TTC549 (cell line): ENCODE results near the gene SPDEF.

Experiments
- FAIRE-seq: peaks from 2 replicates; lab custom pipeline; 2012; peaks lifted over from hg19 to GRCh38; lab: Jason Lieb, UNC

Gene SPDEF

DNA sequence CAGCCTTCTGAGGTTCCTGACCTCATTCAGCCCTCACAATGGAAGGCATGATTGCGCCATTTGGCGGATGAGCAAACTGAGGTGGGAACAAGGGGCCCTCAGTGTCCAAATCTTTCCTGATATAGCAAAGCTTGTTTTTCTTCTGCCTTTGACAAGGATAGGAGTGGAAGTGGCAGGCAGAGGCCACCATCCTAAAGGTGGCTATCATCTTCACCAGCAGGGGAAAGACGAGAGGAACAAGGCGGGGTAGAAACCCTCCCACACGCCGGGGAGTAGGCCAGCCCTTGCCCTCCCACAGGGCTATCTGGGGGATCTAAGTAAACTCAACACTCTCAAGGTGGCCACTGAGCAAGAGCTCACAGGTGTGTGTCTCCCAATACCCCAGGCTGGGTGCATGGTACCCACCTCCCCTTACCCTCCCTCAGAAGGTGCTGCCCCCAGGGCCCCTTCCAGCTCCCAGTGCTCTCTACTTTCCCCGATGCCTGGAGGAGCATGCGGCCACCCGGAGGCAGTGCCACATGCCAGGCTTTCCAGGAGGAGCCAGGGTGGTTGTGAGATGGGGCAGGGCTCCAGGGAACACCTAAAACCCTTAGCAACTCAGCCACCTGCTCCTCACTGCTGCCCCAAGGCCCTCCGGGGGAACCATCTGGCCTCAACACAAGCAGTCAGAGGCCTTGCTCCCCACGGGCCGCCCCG lies 11.2 kb downstream of the SPDEF start:
- no peak for FAIRE-seq

DNA sequence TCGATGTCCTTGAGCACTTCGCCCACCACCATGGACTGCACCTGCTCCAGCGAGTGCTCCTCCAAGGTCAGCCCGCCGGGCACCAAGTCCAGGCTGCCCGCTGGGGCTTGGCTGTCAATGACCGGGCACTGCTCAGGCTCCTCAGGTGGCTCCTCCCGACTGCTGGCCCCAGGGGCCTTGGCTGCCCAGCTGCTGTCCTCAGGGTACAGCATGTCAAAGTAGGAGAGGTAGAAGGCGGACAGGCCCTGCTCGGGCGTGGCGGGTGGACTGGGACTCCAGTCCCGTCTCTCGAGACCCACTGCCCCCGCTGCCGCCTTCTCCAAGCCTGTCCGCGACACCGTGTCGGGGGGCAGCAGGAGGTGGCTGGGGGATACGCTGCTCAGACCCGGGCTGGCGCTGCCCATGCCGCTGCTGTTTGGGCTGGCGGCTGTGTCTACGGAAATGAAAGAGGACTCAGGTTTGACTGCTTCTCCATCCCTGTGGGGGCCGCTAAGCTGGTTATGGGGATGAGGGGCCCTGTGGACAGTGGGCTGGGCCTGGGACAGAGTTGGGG lies 12.0 kb downstream of the SPDEF start:
- no peak for FAIRE-seq

DNA sequence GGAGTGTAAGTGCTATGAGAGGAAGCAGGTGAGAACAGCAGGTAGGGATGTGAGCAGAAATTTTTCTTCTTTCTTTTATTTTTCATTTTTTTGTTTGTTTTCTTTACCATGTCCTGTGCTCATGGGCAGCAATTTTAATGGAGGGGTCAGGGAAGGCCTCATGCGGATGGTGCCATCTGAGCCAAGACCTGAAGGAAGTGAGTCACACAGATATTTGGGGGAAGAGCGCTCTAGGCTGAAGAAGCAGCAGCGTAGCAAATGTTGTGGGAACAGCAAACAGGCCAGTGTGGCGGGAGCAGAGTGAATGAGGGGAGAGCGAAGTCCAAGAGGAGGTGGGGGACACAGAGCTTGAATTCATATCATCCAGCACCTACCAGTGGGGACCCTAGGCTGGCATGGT lies 12.7 kb downstream of the SPDEF start:
- no peak for FAIRE-seq

DNA sequence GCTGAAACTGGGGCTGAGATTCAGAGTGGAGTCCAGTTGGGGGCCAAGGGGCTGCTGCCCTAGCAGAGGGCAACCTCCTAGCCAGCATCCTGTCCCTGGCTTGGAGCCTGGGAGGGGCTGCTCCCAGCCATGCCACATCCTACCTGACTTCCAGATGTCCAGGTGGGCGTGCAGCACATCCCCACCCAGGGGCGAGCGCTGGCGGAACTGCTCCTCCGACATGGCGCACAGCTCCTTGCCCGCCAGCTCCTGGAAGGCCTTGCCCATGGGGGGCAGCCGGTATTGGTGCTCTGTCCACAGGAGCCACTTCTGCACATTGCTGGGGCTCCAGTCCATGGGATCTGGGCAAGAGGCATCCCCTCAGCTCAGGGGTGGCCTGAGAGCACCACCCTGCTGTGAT lies 15.3 kb downstream of the SPDEF start:
- FAIRE-seq: no peak

DNA sequence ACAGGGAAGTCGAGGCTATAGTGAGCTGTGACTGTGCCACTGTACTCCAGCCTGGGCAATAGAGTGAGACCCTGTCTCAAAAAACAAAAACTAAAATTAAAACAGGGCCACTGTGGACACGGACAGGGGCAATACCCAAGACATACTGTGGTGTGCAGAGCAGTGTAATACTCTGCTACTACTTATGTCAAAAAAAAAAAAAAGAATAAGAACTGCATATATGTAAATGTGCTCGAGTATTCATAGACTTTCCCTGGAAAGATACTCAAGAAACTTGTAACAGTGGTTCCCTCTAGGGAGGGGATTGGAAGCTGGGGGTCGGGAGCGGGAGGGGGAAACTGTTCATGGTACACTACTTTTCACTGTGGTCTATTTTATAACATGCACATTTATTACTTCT lies 15.9 kb downstream of the SPDEF start:
- no peak for FAIRE-seq

DNA sequence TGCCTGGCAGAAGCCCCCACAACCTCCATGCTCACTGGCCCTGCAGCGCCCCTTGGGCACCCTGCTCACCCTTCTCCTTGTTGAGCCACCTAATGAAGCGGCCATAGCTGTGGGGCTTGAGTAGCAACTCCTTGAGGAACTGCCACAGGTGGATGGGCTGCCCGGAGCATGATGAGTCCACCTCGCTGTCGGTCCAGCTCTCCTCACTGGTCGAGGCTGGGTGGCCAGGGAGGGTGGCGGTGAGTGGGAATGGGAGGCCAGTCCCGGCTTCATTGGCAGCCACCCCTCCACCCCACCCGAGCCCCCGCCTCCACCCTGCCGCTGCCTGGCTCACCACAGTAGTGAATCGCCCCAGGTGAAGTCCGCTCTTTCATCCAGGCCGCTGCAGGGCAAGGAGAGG lies 16.9 kb downstream of the SPDEF start:
- FAIRE-seq: no peak

DNA sequence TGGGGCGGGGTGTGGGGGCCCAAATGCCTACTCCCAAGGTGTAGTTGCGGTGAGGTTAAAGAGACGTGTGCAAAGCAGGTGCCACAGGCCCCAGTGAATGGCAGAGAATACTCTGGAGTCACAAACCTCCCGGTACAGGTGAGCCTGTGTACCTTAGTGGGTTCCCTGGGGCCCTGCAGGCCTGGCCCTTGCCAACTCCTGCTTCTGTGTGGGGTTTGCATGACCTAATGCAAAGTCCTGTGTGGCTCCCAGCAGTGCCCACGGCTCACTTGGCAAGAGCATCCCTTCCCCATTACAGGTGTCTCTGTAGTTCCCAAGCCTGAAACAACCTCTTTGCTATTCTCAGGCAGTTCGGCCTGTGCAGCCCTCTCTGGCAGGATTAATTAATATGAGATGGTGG lies 17.5 kb downstream of the SPDEF start:
- FAIRE-seq: no peak

DNA sequence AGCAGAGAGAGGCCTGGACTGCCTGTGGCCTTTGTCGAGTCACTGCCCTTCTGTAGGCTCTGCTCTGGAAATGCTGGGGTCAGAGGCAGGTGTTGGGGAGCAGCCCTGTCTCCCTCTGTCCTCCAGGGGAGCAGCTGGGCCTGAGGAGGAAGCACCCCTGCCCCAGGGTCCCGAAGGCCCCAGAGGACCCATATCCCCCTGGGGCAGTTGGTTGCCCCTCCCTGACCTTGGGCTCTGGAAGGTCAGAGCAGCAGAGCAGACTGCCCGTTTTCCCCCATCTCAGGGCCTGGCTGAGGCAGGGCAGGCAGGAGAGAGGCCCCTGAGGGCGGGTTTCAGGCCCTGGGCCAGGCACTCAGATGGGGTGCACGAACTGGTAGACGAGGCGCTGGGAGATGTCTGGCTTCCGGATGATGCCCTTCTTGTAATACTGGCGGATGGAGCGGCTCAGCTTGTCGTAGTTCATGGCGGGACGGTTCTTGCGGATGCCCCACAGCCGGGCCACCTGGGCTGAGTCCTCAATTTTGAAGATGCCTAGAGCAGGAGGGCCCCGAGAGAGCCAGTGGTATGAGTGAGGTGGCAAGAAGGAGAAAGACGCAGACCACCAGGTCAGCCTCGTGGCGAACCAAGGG lies 18.1 kb downstream of the SPDEF start:
- FAIRE-seq: no peak

DNA sequence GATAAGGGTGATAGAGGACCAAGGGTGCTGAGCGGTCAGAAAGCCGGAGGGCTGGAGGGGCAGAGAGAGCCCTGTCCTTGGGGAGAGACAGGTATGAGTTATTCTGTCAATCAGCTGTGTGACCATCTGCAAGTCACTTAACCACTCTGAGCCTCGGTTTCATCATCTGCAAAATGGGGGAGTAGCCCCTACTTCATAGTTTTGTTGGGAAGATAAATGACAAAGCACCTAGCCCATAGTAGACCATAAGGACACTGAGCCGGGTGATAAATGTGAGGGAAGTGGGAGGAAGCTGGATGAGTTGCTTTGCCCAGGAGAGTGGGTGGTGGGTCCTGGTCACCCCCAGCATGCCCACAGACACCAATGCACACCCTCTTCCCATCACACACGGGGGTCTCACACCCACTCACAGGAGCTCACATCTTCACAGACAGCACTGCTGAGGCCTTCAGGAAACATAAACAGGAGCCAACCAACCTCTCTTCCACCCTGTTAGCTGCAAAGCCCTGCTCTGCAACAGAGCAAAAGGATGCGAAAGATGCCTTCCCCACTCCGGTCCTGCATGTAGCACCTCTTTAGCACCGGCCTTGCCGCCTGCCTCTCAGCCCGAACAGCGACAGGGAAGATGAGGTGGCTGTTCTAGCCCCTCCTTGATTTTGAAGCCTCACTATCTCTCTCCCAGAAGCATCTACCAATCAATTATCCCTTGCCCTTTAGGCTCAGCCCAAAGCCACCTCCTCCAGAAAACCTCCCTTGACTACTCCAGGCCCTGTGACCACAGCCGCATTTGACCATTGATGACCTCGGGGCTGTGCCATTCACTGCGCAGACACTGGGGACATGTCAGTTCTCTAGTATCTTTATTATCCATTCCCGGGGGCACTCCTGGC lies 18.9 kb downstream of the SPDEF start:
- no peak for FAIRE-seq

DNA sequence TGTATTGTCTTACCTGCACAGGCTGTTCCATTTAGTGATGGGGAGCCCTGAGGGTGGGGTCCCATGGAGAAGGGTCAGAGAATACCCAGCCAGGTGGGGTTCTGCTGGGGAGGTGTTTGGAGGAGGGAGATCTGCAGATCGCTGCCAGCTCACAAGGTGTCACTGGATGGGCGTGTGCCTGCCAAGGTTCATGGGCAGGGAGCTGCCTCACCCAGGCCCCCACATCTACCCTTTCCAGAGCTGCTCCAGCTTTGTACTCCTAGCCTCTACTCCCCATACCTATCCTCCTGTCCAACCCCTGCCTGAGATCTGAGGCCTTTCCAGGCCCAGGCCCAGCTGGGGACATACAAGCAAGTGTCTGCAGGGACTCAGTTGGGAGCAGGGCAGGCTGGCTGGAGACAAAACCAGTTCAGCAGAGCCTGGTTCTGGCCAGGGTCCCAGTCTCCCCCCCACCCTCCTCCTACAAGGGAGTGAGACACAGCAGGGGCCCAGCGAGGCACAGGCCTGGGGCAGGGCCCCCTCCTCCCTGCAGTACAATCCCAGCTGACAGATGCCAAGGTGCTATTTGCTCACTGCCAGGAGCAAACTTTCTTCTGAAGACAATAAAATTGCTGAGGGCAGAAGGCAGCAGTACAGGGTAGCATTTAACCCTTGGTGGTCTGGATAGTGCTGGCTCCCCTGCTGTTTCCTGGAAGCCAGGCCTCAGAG lies 19.7 kb downstream of the SPDEF start:
- FAIRE-seq: no peak

DNA sequence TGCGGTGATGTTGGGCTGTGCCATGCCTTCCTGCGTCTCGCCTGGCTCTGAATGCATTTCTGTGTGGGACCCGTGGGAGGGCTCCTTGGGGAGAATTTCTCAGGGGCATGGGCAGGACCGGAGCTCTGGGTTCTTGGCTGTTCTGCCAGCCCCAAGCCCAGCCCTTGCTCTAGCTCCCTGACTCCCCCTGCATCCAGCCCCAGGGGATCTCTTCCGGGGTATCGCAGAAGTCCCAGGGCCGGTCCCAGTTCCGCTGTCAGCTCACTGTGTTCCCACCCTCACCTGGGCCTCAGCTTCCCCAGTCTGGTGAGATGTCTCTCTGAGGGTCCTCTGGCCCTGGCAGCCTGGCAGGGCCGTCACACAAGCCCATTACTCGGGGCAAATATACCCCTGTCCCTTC lies 20.5 kb downstream of the SPDEF start:
- no peak for FAIRE-seq

DNA sequence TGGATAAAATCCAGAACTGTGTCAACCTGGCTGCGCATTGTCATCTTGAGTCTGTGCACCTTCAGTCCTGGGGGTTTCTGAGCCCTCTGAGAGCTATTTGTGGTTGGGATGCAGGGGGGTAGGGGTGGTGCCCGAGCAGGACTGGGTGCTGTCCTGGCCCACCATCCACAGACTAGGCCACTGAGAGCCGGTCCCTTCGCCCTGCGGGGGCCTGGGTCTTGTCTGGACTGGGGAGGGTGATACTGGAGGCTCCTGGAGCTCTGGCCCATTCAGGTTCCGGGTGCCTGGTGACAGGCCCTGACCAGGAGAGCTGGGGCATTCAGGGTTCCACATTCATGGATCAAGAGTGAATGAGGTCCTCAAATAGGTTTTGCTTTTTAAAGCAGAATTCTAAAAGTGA lies 20.9 kb downstream of the SPDEF start:
- FAIRE-seq: no peak

DNA sequence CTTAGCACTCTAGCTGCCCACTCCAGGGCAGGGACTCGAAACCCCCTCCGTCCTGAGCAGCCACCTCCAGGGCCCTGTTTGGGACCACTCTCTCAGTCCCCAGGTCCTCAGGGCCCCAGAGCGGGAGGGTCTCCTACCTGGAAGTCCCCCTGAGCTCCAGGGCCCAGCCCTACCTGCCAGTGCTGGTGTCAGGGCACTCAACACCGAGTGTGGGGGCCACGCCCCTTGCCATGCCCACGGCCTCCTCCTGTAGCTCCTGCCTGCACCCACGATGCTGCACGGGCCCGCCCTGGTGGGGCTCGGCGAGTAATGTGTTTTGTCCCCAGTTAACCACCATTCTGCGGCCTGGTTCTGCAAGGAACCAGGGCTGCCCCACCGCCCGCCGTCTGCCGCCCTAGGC lies 21.5 kb downstream of the SPDEF start:
- no peak for FAIRE-seq

DNA sequence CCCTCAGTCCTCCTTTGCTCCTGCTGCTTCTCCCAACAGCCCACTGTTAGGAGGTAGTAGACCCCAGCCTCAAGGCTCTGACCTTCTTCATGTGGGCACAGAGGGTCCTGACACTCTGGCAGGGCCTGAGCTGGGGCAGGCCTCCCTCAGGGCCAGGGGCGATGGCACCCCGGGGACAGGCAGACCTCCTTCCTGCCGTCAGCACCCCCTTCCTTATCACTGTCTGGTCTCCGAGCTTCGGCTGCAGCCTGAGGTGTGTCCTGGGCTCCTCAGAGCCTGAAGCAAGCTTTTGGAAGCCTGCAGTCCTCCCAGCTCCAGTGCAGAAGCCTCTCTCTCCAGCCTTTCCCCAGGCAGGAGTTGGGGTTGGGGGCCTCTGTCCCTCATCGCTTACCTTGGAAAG lies 22.0 kb downstream of the SPDEF start:
- no peak for FAIRE-seq

DNA sequence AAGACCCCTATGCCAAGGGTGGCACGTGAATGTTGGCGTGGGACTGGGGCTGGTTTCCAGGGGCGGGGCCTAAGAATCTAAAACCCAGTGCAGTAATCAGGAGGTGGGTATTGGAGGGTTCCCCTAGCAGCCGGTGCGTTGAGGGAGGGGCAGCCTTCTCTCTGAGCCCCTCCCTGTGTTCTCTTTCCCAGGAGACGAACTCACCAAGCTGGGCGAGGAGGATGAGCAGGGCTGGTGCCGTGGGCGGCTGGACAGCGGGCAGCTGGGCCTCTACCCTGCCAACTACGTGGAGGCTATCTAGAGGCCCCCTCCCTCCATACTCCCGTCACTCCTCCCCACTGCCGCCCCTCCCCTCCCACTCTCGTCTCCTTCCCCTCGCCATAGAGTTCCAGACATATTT lies 23.9 kb downstream of the SPDEF start:
- no peak for FAIRE-seq

DNA sequence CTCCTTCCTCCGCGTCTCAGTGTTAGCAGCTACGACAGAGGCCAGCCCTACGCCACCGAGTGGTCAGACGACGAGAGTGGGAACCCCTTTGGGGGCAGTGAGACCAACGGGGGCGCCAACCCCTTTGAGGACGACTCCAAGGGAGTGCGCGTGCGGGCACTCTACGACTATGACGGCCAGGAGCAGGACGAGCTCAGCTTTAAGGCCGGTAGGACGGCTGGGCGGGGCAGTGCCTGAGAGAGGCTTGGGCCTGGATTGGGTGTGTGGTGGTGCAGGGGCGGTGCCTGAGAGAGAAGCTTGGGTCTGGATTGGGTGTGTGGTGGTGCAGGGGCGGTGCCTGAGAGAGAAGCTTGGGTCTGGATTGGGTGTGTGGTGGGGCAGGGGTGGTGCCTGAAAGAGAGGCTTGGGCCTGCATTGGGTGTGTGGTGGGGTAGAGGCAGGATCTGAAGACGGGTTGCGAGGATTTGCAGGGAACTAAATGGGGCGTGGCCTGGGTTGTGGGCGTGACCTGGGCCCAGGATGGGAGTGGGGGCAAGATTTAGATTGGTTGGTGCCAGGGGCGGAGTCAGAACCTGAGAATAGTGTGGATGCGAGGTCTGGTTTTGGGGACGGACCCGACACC lies 24.4 kb downstream of the SPDEF start:
- FAIRE-seq: peak; percentile 94

DNA sequence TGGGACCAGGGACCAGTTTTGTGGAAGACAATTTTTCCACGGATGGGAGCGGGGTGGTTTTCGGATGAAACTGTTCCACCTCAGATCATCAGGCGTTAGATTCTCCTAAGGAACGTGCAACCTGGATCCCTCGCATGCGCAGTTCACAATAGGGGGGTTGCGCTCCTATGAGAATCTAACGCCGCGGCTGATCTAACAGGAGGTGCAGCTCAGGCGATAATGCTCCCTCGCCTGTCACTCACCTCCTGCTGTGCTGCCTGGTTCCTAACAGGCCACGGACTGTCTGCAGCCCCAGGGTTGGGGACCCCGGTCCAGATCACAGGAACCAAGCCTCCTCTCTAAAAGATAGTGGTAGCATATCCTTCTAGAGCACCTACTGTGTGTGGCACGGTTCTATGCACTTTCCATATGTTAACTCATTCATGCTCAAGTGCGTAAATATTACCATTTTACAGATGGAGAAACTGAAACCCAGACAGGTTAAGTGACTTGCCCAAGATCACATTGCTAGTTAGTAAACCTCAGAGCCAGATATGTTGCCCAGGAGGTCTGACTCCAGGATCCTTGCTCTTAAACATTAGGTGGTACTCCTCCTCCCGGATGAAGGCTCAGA lies 25.3 kb downstream of the SPDEF start:
- FAIRE-seq: no peak

DNA sequence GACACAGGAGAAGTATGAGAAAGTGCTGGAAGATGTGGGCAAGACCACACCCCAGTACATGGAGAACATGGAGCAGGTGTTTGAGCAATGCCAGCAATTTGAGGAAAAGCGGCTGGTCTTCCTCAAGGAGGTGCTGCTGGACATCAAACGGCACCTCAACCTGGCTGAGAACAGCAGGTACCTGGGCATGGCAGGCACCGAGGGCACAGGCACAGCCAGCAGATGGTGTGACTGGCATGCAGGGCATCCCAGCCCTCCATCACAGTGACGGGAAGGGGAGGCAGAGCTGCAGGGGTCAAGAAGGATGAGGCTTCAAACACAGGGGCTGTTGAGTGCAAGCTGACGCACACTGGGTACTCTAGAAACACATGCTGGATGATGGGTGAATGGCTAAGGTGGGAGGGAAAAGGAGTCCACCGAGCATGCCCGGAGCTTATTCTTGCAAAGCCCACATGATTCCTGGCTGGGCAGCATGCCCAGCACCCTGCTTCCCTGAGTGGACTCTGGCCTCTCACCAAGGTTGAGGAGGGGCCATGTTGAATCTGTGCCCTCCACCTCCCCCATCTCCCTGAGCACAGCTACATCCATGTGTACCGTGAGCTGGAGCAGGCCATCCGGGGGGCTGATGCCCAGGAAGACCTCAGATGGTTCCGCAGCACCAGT lies 26.3 kb downstream of the SPDEF start:
- no peak for FAIRE-seq

DNA sequence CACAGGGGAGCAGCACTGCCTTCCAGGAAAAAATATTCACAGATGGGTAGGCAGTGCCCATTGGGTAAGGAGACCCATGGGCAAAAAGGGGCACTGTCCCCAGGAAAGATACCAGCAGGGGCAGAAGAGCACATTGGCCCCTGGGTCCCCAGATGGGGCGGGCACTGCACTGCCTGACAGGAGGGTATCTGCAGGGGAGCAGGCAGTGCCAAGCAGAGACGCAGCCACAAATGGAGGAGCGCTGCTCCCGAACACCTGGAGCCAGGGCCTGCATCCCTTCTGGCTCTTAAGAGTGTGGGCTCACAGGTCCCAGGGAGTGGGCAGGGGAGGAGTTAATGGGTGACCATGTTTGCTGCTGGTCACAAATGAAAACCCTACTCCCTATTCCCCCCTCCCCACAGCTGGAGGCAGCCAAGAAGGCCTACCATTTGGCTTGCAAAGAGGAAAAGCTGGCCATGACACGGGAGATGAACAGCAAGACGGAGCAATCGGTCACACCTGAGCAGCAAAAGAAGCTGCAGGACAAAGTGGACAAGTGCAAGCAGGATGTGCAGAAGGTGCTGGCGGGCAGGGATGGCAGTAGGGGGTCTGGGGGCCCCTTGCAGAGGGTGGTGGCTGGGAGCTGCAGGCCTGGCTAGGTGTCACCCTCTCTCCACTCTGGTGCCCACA lies 27.0 kb downstream of the SPDEF start:
- FAIRE-seq: no peak
